Ectodermal cell (in vitro differentiated cells): ENCODE data around the gene MATN4.

Experiments
- H3K27ac ChIP-seq: 2 replicates; pipeline ENCODE4 v1.7.0; 2013; ENCODE audit warnings: mild to moderate bottlenecking, low read depth, low read length; ENCODE audit not compliant: insufficient read depth, poor library complexity, severe bottlenecking
- H3K27me3 ChIP-seq: 2 replicates; pipeline ENCODE4 v1.7.0; 2013; ENCODE audit warnings: mild to moderate bottlenecking, low read length; ENCODE audit not compliant: insufficient read depth, control insufficient read depth, poor library complexity, severe bottlenecking
- H3K36me3 ChIP-seq: one replicate; pipeline ENCODE4 v1.7.0; 2013; ENCODE audit warnings: low read length; ENCODE audit not compliant: control insufficient read depth, insufficient read depth
- H3K4me1 ChIP-seq: one replicate; pipeline ENCODE4 v1.7.0; 2013; ENCODE audit warnings: low read length; ENCODE audit not compliant: control insufficient read depth, insufficient read depth
- H3K4me3 ChIP-seq: 2 replicates; pipeline ENCODE4 v1.7.0; 2013; ENCODE audit warnings: low read depth, low read length, control low read depth; ENCODE audit not compliant: insufficient read depth
- H3K9me3 ChIP-seq: 2 replicates; pipeline ENCODE4 v1.7.0; 2013; ENCODE audit warnings: mild to moderate bottlenecking, low read length, moderate library complexity; ENCODE audit not compliant: control insufficient read depth
- WGBS, 2 experiments: methylation state at CpG; one replicate each; pipeline ENCODE4 v1.1.7; 2013; ENCODE audit warnings: missing lambda C conversion rate in 2 of 2; 5-methylcytosine and 5-hydroxymethylcytosine counted together

Gene MATN4

GRCh38 chr20:45303586-45304463 is 4.3 kb downstream of the MATN4 start:
- Histone ChIP-seq H3K4me1 (no peaks in the 10 kb centered on the region), H3K9me3 (no peaks in the 10 kb centered on the region), H3K4me3 (no peak overlapping the region), H3K36me3 (no peaks in the 10 kb centered on the region), H3K27ac (no peak overlapping the region), H3K27me3 (no peaks in the 10 kb centered on the region)
- 94% methylated on average over 47 of the region's 47 CpGs for WGBS, 2 experiments

GRCh38 chr20:45301824-45302271 is 6.3 kb downstream of the MATN4 start:
- Histone ChIP-seq H3K4me3 (no peak overlapping the region), H3K36me3 (no peaks in the 10 kb centered on the region), H3K4me1 (no peaks in the 10 kb centered on the region), H3K27ac (no peak overlapping the region), H3K27me3 (no peaks in the 10 kb centered on the region), H3K9me3 (no peaks in the 10 kb centered on the region)
- WGBS, 2 experiments = 95 to 98% methylated on average over 5 of the region's 5 CpGs

- WGBS, 2 experiments = 45 to 46% methylated on average over 4 of the region's 4 CpGs
- H3K27ac ChIP-seq = no peak overlapping the region
These were observed 7.1 kb downstream of the MATN4 start for GRCh38 chr20:45300961-45301360.

GRCh38 chr20:45299786-45300185 is 8.3 kb downstream of the MATN4 start:
- H3K9me3 ChIP-seq = no peaks in the 10 kb centered on the region
- H3K27ac ChIP-seq = no peak overlapping the region
- H3K27me3 ChIP-seq = no peaks in the 10 kb centered on the region
- H3K36me3 ChIP-seq = no peaks in the 10 kb centered on the region
- H3K4me1 ChIP-seq = no peaks in the 10 kb centered on the region
- no peak overlapping the region for H3K4me3 ChIP-seq
- 87 to 89% methylated on average over 6 of the region's 6 CpGs for WGBS, 2 experiments

More at GRCh38 chr20:45300961-45301360, 7.1 kb downstream of the MATN4 start:
- Histone ChIP-seq H3K4me1 (no peaks in the 10 kb centered on the region), H3K36me3 (no peaks in the 10 kb centered on the region), H3K27me3 (no peaks in the 10 kb centered on the region), H3K4me3 (no peak overlapping the region), H3K9me3 (no peaks in the 10 kb centered on the region)

- H3K9me3 ChIP-seq = no peaks in the 10 kb centered on the region
- H3K27me3 ChIP-seq = peaks cover 17% of the 10 kb centered on the region
- no peak overlapping the region for H3K4me3 ChIP-seq
- H3K36me3 ChIP-seq = no peaks in the 10 kb centered on the region
- no peak overlapping the region for H3K27ac ChIP-seq
- H3K4me1 ChIP-seq = no peaks in the 10 kb centered on the region
- WGBS, 2 experiments = 94 to 95% methylated on average over 52 of the region's 52 CpGs
These were observed 10.2 kb downstream of the MATN4 start for GRCh38 chr20:45297786-45298497.

GRCh38 chr20:45294659-45295058 is 13.4 kb downstream of the MATN4 start:
- H3K9me3 ChIP-seq = no peaks in the 10 kb centered on the region
- no peaks in the 10 kb centered on the region for H3K4me1 ChIP-seq
- peaks cover 28% of the 10 kb centered on the region for H3K27me3 ChIP-seq
- H3K36me3 ChIP-seq = no peaks in the 10 kb centered on the region
- H3K27ac ChIP-seq = no peak overlapping the region
- no peak overlapping the region for H3K4me3 ChIP-seq
- WGBS, 2 experiments = 89% methylated on average over 1 of the region's 1 CpG; no CpG with 5 or more reads in 1 of the 2 experiments

- 67 to 77% methylated on average over 5 of the region's 5 CpGs for WGBS, 2 experiments
- Histone ChIP-seq H3K9me3 (no peaks in the 10 kb centered on the region), H3K36me3 (no peaks in the 10 kb centered on the region), H3K27me3 (peaks cover 28% of the 10 kb centered on the region), H3K27ac (no peak overlapping the region), H3K4me3 (no peak overlapping the region), H3K4me1 (no peaks in the 10 kb centered on the region)
These were observed 14.1 kb downstream of the MATN4 start for GRCh38 chr20:45294003-45294368.

- H3K4me3 ChIP-seq = peak overlapping the region; percentile 32
- H3K36me3 ChIP-seq = no peaks in the 10 kb centered on the region
- H3K4me1 ChIP-seq = no peaks in the 10 kb centered on the region
- no peaks in the 10 kb centered on the region for H3K9me3 ChIP-seq
- H3K27ac ChIP-seq = peak overlapping the region; percentile 51
- WGBS, 2 experiments = 5 to 6% methylated on average over 79 of the region's 79 CpGs
- peaks cover 28% of the 10 kb centered on the region for H3K27me3 ChIP-seq
These were observed 14.8 kb downstream of the MATN4 start for GRCh38 chr20:45293041-45294002.

- H3K4me3 ChIP-seq = no peak overlapping the region
- H3K27me3 ChIP-seq = peaks cover 28% of the 10 kb centered on the region
- no peak overlapping the region for H3K27ac ChIP-seq
- no peaks in the 10 kb centered on the region for H3K4me1 ChIP-seq
- no peaks in the 10 kb centered on the region for H3K36me3 ChIP-seq
- WGBS, 2 experiments = 88 to 91% methylated on average over 2 of the region's 2 CpGs
- H3K9me3 ChIP-seq = no peaks in the 10 kb centered on the region
These were observed 15.8 kb downstream of the MATN4 start for GRCh38 chr20:45292343-45292742.
